Heart right ventricle (tissue), 16 donors: Measurements from ENCODE around the gene GALNT18. TPM values are rescaled to one million over a fixed set of nuclear protein-coding genes. Genes with fewer than 3 reads are reported as not detected.
A peak's percentile ranks its signal among the peaks of the same experiment; 100 is the strongest.

ENCODE experiments used
- ATAC-seq, 8 donors: fragments of 200-7000 bp; cut with Tn5 transposase; one replicate each; pipeline ENCODE4 v1.9.1; 2020; ENCODE audit warnings: mild to moderate bottlenecking in 8 of 8, moderate library complexity in 8 of 8, moderate number of reproducible peaks in 1 of 8
- DNase-seq, 2 donors: peaks; one replicate each; pipeline ENCODE4 v3.0.0-alpha.2; 2020
- H3K27ac ChIP-seq, 10 donors: fragments of 200-600 bp; sonication (generic) in 2 of 10; one replicate each; pipeline versions ENCODE4 v1.5.0 to v1.8.0; 2020 to 2022; ENCODE audit warnings: mild to moderate bottlenecking in 3 of 10
- H3K27me3 ChIP-seq, 7 donors: fragments of 200-600 bp; one replicate each; pipeline ENCODE4 v1.8.0; 2021 to 2022; ENCODE audit warnings: mild to moderate bottlenecking in 2 of 7
- H3K36me3 ChIP-seq, 9 donors: fragments of 200-600 bp; sonication (generic) in 1 of 9; one replicate each; pipeline versions ENCODE4 v1.5.0 to v1.8.0; 2020 to 2022; ENCODE audit warnings: mild to moderate bottlenecking in 2 of 9
- H3K4me1 ChIP-seq, 9 donors: fragments of 200-600 bp; sonication (generic) in 1 of 9; one replicate each; pipeline versions ENCODE4 v1.5.0 to v1.8.0; 2020 to 2022; ENCODE audit warnings: mild to moderate bottlenecking in 4 of 9
- H3K4me3 ChIP-seq, 10 donors: fragments of 200-600 bp; sonication (generic) in 2 of 10; one replicate each; pipeline versions ENCODE4 v1.5.0 to v1.8.0; 2020 to 2022; ENCODE audit warnings: mild to moderate bottlenecking in 7 of 10, moderate library complexity in 2 of 10
- H3K9me3 ChIP-seq, 11 donors: fragments of 200-600 bp in 10 of 11; sonication (generic) in 2 of 11; one replicate each; pipeline versions ENCODE4 v1.5.0 to v1.8.0; 2013 to 2022; ENCODE audit warnings: mild to moderate bottlenecking in 2 of 11, control low read depth in 1 of 11, moderate library complexity in 1 of 11
- WGBS, 2 donors: extraction: QIAGEN DNeasy Blood & Tissue Kit; methylation state at CpG; one replicate each; pipeline ENCODE4 v1.1.7; 2013; ENCODE audit warnings: inconsistent platforms in 1 of 2; 5-methylcytosine and 5-hydroxymethylcytosine counted together
- intact Hi-C, 10 donors: fragments of 100-400 bp; cut with DNase I; formaldehyde crosslinking; loops; one replicate each; pipeline versions ENCODE4 v1.11.1 to v1.14.2; 2022
- polyA plus RNA-seq, 2 donors: library from polyadenylated mRNA; stranded (reverse); fragments of 200-250 nt; gene quantifications; one replicate each; pipeline ENCODE4 v1.2.3, GENCODE V29; 2013
- total RNA-seq, 10 donors: library from RNA; stranded (reverse); fragmentation: NEBNext Ultra II Directional in 3 of 10; extraction: Animal tissue kit (Norgen Biotek cat#: 25700) in 3 of 10; gene quantifications; one replicate each; pipeline versions ENCODE4 v1.2.1 to v1.2.4, GENCODE V29; 2021 to 2023
- TF ChIP-seq, protein P1 (sequence below), 9 donors: fragments of 200-600 bp; sonication (generic) in 2 of 9; IDR thresholded peaks; one replicate each; pipeline versions ENCODE4 v1.5.0 to v1.8.0; 2021 to 2022; ENCODE audit warnings: antibody characterized with exemption in 9 of 9, mild to moderate bottlenecking in 5 of 9, moderate library complexity in 1 of 9
- donor health status: Arrhythmogenic right ventricular cardiomyopathy.
- donor health status: ischemic (EF 13 %, LVEDD 7.1; RV severe dilation, severe dysfunction).
- donor health status: healthy with polysubstance abuse.
- donor health status: DM: no; HTN: yes; CAD: no.
- donor health status: DM: no; HTN: no; CAD: no.
- donor health status: ischemic (EF 25% LVEDD 6.9; RV normal size, moderate dysfunction).
- donor health status: ischemic (EF 25% LVEDD 5.7; RV mildly dilated, moderate dysfunction).
- donor health status: healthy.
- donor health status: DM: yes; HTN: yes; CAD: no.
- donor health status: Ischemic cardiomyopathy.
- donor health status: ischemic (EF 35%, LVEDD 5.7; RV mildly dilated, moderate dysfunction).
- donor health status: nonischemic (EF 11% LVEDD 7.7; RV severe dilation, severe dysfunction).
- donor health status: DM: yes; HTN: yes; CAD: no.
- donor health status: PGD.
- donor health status: ischemic (EF 29% LVEDD 5.4; RV normal size, mild dysfunction).
- donor health status: nonischemic (EF 23%, LVEDD 6.1; RV moderate dilation, normal function).

Gene GALNT18
- total and polyA plus RNA-seq, 12 donors, result 7.0 to 29.0 (median 15.6) TPM

DNA sequence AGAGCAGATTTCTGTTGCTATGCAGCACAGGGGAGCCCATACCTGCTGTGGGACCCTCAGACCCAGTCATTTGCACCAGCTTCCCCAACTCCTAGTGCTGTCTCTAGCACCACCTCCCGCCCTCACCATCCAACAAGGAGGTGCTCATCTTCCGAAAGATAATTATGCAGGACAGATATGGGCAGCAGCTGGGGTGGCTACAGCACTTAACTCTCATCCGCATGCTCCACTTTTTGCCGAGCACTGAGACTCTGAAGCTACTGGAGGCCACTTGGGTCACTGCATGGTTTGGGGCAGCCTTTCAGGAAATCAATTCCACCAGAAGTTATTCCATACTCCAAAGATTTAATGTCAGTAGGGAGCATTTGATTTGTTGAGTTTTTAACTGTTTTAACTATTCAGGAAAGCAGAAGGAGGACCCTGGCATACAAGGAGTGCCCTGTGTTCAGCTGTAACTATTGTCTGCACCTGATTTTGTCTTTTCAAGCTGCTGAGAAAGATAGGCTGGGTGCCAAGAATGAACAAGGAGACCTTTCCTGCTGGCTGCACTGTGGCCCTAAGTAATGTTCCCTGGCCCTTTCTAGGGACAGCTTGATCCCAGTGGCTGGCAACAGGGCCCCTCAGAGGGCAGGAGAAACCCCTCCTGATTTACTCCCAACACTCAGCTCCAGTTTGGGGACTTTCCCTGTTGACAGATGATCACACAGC is 201.5 kb downstream of the GALNT18 start:
- Histone ChIP-seq H3K4me3 (no peak overlapping the region), H3K27me3 (peaks cover 0 to 34% (median 0%) of the 10 kb centered on the region in 7 donors), H3K4me1 (peaks cover 6 to 65% (median 36%) of the 10 kb centered on the region in 9 donors), H3K9me3 (no peaks in the 10 kb centered on the region), H3K27ac (peak overlapping the region in 6 of 10 donors; percentile 4 to 55 (median 28)), H3K36me3 (no peaks in the 10 kb centered on the region)
- peak; percentile 30 to 87 (median 62) for ATAC-seq
- intact Hi-C loops, result loop anchor here in 1 of 10 donors (10.0 kb wide), 1 partner anchor 194 kb away; no protein-coding TSS in a partner anchor
- 69 to 80% methylated on average over 4 of the region's 4 CpGs for WGBS, 2 donors
- peak in 1 of 2 donors; percentile 63 for DNase-seq
- TF ChIP-seq, protein P1, sequence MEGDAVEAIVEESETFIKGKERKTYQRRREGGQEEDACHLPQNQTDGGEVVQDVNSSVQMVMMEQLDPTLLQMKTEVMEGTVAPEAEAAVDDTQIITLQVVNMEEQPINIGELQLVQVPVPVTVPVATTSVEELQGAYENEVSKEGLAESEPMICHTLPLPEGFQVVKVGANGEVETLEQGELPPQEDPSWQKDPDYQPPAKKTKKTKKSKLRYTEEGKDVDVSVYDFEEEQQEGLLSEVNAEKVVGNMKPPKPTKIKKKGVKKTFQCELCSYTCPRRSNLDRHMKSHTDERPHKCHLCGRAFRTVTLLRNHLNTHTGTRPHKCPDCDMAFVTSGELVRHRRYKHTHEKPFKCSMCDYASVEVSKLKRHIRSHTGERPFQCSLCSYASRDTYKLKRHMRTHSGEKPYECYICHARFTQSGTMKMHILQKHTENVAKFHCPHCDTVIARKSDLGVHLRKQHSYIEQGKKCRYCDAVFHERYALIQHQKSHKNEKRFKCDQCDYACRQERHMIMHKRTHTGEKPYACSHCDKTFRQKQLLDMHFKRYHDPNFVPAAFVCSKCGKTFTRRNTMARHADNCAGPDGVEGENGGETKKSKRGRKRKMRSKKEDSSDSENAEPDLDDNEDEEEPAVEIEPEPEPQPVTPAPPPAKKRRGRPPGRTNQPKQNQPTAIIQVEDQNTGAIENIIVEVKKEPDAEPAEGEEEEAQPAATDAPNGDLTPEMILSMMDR (IDR thresholded peaks at IDR 0.05), result no peak

DNA sequence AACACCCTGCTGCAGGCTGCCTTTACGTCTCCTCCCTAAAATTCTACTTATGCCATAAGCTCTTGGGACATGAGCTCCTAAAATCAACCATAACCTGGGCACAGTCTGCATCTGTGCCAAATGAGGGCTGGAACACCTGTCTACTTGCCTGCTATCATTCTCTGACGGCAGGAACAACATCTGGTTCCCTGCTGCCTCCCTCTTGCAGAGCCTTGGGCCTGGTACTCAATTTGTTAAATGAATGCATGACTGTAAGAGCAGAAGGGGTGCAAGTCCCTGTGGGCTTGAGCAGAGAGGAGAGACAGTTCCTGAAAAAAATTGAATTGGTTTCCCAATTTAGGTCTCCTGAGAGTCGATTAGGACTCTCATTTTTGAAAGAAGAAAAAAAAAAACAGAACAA is 202.1 kb downstream of the GALNT18 start:
- H3K27me3 ChIP-seq, result peaks cover 0 to 36% (median 0%) of the 10 kb centered on the region in 7 donors
- 70 to 85% methylated on average over 3 of the region's 3 CpGs for WGBS, 2 donors
- no peak overlapping the region for H3K4me3 ChIP-seq
- TF ChIP-seq, protein P1 (IDR thresholded peaks at IDR 0.05), result no peak
- H3K9me3 ChIP-seq, result no peaks in the 10 kb centered on the region
- no peak for ATAC-seq
- peaks cover 0 to 2% (median 0%) of the 10 kb centered on the region in 9 donors for H3K36me3 ChIP-seq
- intact Hi-C loops, result loop anchor here in 2 of 10 donors (10.0 kb wide), 2 partner anchors 195 to 365 kb away; no protein-coding TSS in a partner anchor
- DNase-seq, result no peak
- peaks cover 6 to 62% (median 37%) of the 10 kb centered on the region in 9 donors for H3K4me1 ChIP-seq
- no peak overlapping the region for H3K27ac ChIP-seq

DNA sequence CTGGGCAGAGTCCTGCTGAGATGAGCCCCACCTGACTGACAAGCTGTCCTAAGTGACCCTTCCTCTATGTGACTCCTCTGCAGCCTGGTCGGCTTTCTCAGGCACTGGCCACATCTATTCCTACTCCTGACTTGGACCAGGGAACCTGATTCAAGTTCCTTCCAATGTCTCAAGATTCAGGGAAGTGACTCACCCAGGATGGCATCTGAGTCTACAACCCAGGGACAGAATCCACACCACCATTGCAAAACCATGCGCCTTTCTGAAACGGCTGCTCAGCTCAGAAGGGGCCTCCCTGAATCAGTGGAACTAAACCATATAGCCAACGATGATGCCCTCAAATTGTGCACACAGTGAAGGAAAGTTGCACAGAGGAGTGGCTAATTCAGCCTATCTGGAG is 204.9 kb downstream of the GALNT18 start:
- intact Hi-C loops, result loop anchor here in 1 of 10 donors (10.0 kb wide), 1 partner anchor 368 kb away; no protein-coding TSS in a partner anchor
- Histone ChIP-seq H3K27me3 (peaks cover 0 to 50% (median 0%) of the 10 kb centered on the region in 7 donors), H3K36me3 (peaks cover 0 to 7% (median 0%) of the 10 kb centered on the region in 9 donors), H3K27ac (no peak overlapping the region), H3K4me1 (peaks cover 6 to 54% (median 36%) of the 10 kb centered on the region in 9 donors), H3K9me3 (no peaks in the 10 kb centered on the region), H3K4me3 (no peak overlapping the region)
- ATAC-seq (peak in 1 of 8 donors; percentile 9), DNase-seq (no peak)
- TF ChIP-seq, protein P1 (IDR thresholded peaks at IDR 0.05), result no peak
- WGBS, 2 donors, result 81 to 85% methylated on average over 4 of the region's 4 CpGs

DNA sequence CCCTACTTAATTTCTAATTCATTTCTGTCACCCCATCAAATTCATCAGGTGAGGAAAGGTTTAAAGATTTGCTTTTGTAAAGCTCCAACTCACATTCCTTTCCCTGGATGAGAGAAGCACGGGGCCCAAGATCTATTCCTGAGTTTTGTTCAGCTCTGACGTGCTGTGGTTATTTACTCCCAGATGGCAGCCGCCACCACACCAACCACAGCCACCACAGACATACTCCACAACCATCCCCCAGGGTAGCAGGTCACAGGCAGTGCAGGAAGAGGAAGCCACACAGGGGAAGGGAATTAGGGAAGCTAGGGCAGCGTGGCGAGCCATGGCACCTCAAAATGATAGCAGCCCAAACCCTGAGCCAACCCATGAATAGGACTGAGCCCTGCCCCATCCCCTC is 205.3 kb downstream of the GALNT18 start:
- intact Hi-C loops, result loop anchor here in 1 of 10 donors (10.0 kb wide), 1 partner anchor 368 kb away; no protein-coding TSS in a partner anchor
- WGBS, 2 donors, result 76% methylated on average over 5 of the region's 5 CpGs
- Histone ChIP-seq H3K27ac (no peak overlapping the region), H3K36me3 (peaks cover 0 to 7% (median 0%) of the 10 kb centered on the region in 9 donors), H3K9me3 (no peaks in the 10 kb centered on the region), H3K4me1 (peaks cover 6 to 50% (median 32%) of the 10 kb centered on the region in 9 donors), H3K4me3 (no peak overlapping the region), H3K27me3 (peaks cover 0 to 50% (median 0%) of the 10 kb centered on the region in 7 donors)
- TF ChIP-seq, protein P1 (IDR thresholded peaks at IDR 0.05), result no peak
- ATAC-seq, result peak in 5 of 8 donors; percentile 10 to 61 (median 41)
- no peak for DNase-seq
